SK-N-SH (cell line): ENCODE results near the gene STARD7. TPM values are rescaled to one million over a fixed set of nuclear protein-coding genes. Genes with fewer than 3 reads are reported as not detected.

Experiments
- CTCF ChIA-PET: fragments of 300-600, 350-600 bp; formaldehyde crosslinking; extraction: SDS; loops from one replicate; lab custom pipeline; 2021; lab: Yijun Ruan, JAX
- POLR2A ChIA-PET: fragments of 350-600 bp; sonication (Branson Sonifier 250); formaldehyde crosslinking; extraction: SDS; loops from one replicate; lab custom pipeline; 2020; ENCODE audit warnings: antibody characterized with exemption, inconsistent platforms; lab: Yijun Ruan, JAX
- DNase-seq: peaks from one replicate; pipeline ENCODE4 v3.0.0; 2012
- H2AFZ ChIP-seq: fragments of 200-600 bp; sonication (generic); 2 replicates; pipeline ENCODE4 v1.8.1; 2016; ENCODE audit warnings: antibody characterized with exemption, mild to moderate bottlenecking, low read depth
- H3F3A ChIP-seq: fragments of 200-600 bp; sonication (generic); replicated peaks from 2 replicates; pipeline ENCODE3; 2016; ENCODE audit warnings: antibody characterized with exemption, mild to moderate bottlenecking; ENCODE audit not compliant: insufficient read depth
- H3K27ac ChIP-seq, 2 experiments: fragments of 200-500 bp in 1 of 2; fragments of 200-600 bp in 1 of 2; sonication (Bioruptor generic) in 1 of 2; sonication (generic), shearing (Covaris generic) in 1 of 2; 2 replicates each; pipeline versions ENCODE4 v1.5.1 to v1.6.1; 2014 to 2016; ENCODE audit warnings: low read depth in 2 of 2, inconsistent platforms in 1 of 2, low read length in 1 of 2, mild to moderate bottlenecking in 1 of 2, mixed read lengths in 1 of 2
- H3K27me3 ChIP-seq: fragments of 200-600 bp; sonication (generic), shearing (Covaris generic); 2 replicates; pipeline ENCODE4 v1.6.1; 2016; ENCODE audit warnings: mixed run types; ENCODE audit not compliant: insufficient read depth
- H3K36me3 ChIP-seq, 2 experiments: fragments of 200-500 bp in 1 of 2; fragments of 200-600 bp in 1 of 2; sonication (Bioruptor generic) in 1 of 2; sonication (generic) in 1 of 2; replicated peaks in 1 of 2; 2 replicates each; pipeline versions ENCODE3 to v1.5.1; 2014 to 2016; ENCODE audit warnings: low read length in 1 of 2, mild to moderate bottlenecking in 1 of 2; ENCODE audit not compliant: insufficient read depth in 2 of 2, control insufficient read depth in 1 of 2
- H3K4me1 ChIP-seq, 2 experiments: fragments of 200-500 bp in 1 of 2; fragments of 200-600 bp in 1 of 2; sonication (Bioruptor generic) in 1 of 2; sonication (generic), shearing (Covaris generic) in 1 of 2; 2 replicates each; pipeline versions ENCODE4 v1.5.1 to v1.6.1; 2014 to 2016; ENCODE audit warnings: low read depth in 1 of 2, low read length in 1 of 2, mixed run types in 1 of 2; ENCODE audit not compliant: insufficient read depth in 2 of 2, control insufficient read depth in 1 of 2
- H3K4me2 ChIP-seq: fragments of 200-600 bp; sonication (generic), shearing (Covaris generic); 2 replicates; pipeline ENCODE4 v1.6.1; 2017; ENCODE audit warnings: mixed run types
- H3K4me3 ChIP-seq, 2 experiments: fragments of 200-500 bp in 1 of 2; fragments of 200-600 bp in 1 of 2; sonication (Bioruptor generic) in 1 of 2; sonication (generic), shearing (Covaris generic) in 1 of 2; 2 replicates each; pipeline versions ENCODE4 v1.5.1 to v1.8.1; 2014 to 2016; ENCODE audit warnings: low read depth in 2 of 2, inconsistent platforms in 1 of 2, low read length in 1 of 2, mild to moderate bottlenecking in 1 of 2, mixed read lengths in 1 of 2, moderate library complexity in 1 of 2
- H3K79me2 ChIP-seq: fragments of 200-600 bp; sonication (generic); 2 replicates; pipeline ENCODE4 v1.8.1; 2017; ENCODE audit warnings: mild to moderate bottlenecking; ENCODE audit not compliant: insufficient read depth
- H3K9ac ChIP-seq: fragments of 200-600 bp; sonication (generic); 2 replicates; pipeline ENCODE4 v1.6.1; 2017; ENCODE audit warnings: mixed run types
- H3K9me2 ChIP-seq: fragments of 200-600 bp; sonication (generic); 2 replicates; pipeline ENCODE4 v1.6.1; 2017; ENCODE audit warnings: mixed run types
- H3K9me3 ChIP-seq: fragments of 200-600 bp; sonication (generic); 2 replicates; pipeline ENCODE4 v1.6.1; 2017; ENCODE audit warnings: mixed run types, mild to moderate bottlenecking, moderate library complexity
- H4K20me1 ChIP-seq: fragments of 200-600 bp; sonication (generic); 2 replicates; pipeline ENCODE4 v1.6.1; 2017; ENCODE audit warnings: mild to moderate bottlenecking, mixed run types; ENCODE audit not compliant: insufficient read depth
- EZH2phosphoT487 ChIP-seq: fragments of 200-600 bp; sonication (generic); IDR thresholded peaks from 2 replicates; pipeline ENCODE4 v1.6.1; 2017; ENCODE audit warnings: low read depth, mixed run types, mild to moderate bottlenecking, antibody characterized with exemption, moderate library complexity, borderline replicate concordance
- GABPA ChIP-seq: IDR thresholded peaks from 2 replicates; pipeline ENCODE4 v1.4.0; 2012; ENCODE audit warnings: low read depth, mild to moderate bottlenecking
- JUND ChIP-seq: IDR thresholded peaks from 2 replicates; pipeline ENCODE4 v1.4.0; 2012
- MXI1 ChIP-seq: IDR thresholded peaks from 2 replicates; pipeline ENCODE4 v1.6.1; 2012; ENCODE audit warnings: mild to moderate bottlenecking, low read depth, low read length, improper control_type of control experiment
- NFIC ChIP-seq: IDR thresholded peaks from 2 replicates; pipeline ENCODE4 v1.4.0; 2012; ENCODE audit warnings: borderline replicate concordance
- POLR2AphosphoS5 ChIP-seq: IDR thresholded peaks from 2 replicates; pipeline ENCODE4 v1.6.1; 2012; ENCODE audit warnings: low read depth, low read length
- RAD21 ChIP-seq: IDR thresholded peaks from 2 replicates; pipeline ENCODE4 v1.6.1; 2012; ENCODE audit warnings: mild to moderate bottlenecking, low read length
- RCOR1 ChIP-seq: fragments of 150-350 bp; IDR thresholded peaks from 2 replicates; pipeline ENCODE4 v1.6.1; 2017; ENCODE audit warnings: antibody characterized with exemption, low read length
- SIN3A ChIP-seq: IDR thresholded peaks from 2 replicates; pipeline ENCODE4 v1.6.1; 2012; ENCODE audit warnings: low read depth, mild to moderate bottlenecking, low read length, moderate library complexity, borderline replicate concordance
- SMC3 ChIP-seq: IDR thresholded peaks from 2 replicates; pipeline ENCODE4 v1.6.1; 2012; ENCODE audit warnings: low read depth, low read length, improper control_type of control experiment
- TCF12 ChIP-seq: IDR thresholded peaks from 2 replicates; pipeline ENCODE4 v1.4.0; 2012
- YY1 ChIP-seq: IDR thresholded peaks from 2 replicates; pipeline ENCODE4 v1.4.0; 2012; ENCODE audit warnings: low read depth, mild to moderate bottlenecking
- WGBS: methylation state at CpG from one replicate; pipeline ENCODE4 v1.1.6; 2017; ENCODE audit warnings: low lambda C conversion rate; 5-methylcytosine and 5-hydroxymethylcytosine counted together
- polyA plus RNA-seq, 3 experiments: library from polyadenylated mRNA; depleted of rRNA; stranded (reverse); fragments of >200 nt; gene quantifications; 2 replicates each; pipeline ENCODE4 v1.2.3, GENCODE V29; 2012
- TF ChIP-seq, protein P1 (sequence below): IDR thresholded peaks from 2 replicates; pipeline ENCODE4 v1.4.0; 2012; ENCODE audit warnings: low read depth, borderline replicate concordance
- TF ChIP-seq, protein P2 (sequence below): fragments of 150-350 bp; IDR thresholded peaks from 2 replicates; pipeline ENCODE4 v1.6.1; 2016; ENCODE audit warnings: mild to moderate bottlenecking, low read depth, low read length
- TF ChIP-seq, protein P3 (sequence below): fragments of 150-350 bp; IDR thresholded peaks from 2 replicates; pipeline ENCODE4 v1.6.1; 2017; ENCODE audit warnings: antibody characterized with exemption, low read length, low read depth, borderline replicate concordance

STARD7 gene
- polyA plus RNA-seq, 1 of the 3 experiments (the other 2 are of a cell fraction), result 36.1 TPM

DNA sequence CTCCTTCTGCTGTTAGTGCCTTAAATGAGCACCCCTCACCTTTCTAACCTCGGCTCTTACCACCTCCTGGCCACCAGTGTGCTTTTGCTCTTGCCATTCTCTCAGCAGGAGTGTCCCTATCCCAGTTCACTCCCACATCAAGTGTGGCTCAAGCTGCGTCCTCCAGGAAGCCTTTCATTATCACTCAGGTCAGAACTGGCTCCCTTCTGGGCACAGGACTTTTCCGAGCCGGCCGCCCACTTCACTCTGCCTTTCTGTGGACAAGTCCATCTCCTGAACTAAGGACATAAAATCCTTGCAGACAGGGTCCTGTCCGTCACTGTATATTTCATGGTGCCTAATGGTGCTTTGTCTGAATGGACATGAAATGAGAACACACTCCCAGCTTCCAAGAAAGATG, 41.6 kb upstream of the STARD7 start (continued):
- TF ChIP-seq, protein P1, sequence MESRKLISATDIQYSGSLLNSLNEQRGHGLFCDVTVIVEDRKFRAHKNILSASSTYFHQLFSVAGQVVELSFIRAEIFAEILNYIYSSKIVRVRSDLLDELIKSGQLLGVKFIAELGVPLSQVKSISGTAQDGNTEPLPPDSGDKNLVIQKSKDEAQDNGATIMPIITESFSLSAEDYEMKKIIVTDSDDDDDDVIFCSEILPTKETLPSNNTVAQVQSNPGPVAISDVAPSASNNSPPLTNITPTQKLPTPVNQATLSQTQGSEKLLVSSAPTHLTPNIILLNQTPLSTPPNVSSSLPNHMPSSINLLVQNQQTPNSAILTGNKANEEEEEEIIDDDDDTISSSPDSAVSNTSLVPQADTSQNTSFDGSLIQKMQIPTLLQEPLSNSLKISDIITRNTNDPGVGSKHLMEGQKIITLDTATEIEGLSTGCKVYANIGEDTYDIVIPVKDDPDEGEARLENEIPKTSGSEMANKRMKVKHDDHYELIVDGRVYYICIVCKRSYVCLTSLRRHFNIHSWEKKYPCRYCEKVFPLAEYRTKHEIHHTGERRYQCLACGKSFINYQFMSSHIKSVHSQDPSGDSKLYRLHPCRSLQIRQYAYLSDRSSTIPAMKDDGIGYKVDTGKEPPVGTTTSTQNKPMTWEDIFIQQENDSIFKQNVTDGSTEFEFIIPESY, result no peak
- TF ChIP-seq, all 33 proteins: peak for 0

DNA sequence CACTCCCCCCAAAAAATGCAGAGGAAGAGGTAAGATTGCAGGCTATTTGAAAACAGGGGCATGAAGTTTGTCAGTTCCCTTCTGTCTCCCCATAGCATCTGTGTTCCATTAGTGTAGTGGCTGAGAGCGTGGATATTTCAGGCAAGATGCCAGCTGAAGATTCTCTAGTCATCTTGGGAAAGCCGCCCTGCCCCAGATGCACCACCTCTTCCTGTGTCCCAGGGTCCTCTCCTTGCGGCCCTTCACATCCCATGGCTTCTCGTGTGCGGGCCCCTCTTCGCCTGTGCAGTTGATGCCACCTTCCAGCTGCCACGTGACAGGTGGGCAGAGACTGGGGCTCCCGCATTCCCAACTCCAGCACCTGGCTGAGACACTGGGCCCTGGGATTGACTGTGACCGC, 41.0 kb upstream of the STARD7 start:
- no peak overlapping the region for H2AFZ ChIP-seq
- H4K20me1 ChIP-seq, result no peaks in the 10 kb centered on the region
- peak overlapping the region; percentile 16; the same call in 1 of the 2 replicates for H3K4me2 ChIP-seq
- ChIA-PET CTCF (interaction anchor here (1.4 to 1.8 kb wide), 2 partner anchors 11 to 16 kb away, joined by 4 to 7 read pairs; no protein-coding TSS in a partner anchor), POLR2A (interaction anchor here (1.1 kb wide), 1 partner anchor 147 kb away, joined by 4 read pairs; no protein-coding TSS in a partner anchor)
- H3K4me3 ChIP-seq, result no peak overlapping the region
- peak; percentile 65 for DNase-seq
- no peaks in the 10 kb centered on the region for H3K27me3 ChIP-seq
- peaks cover 27% of the 10 kb centered on the region for H3F3A ChIP-seq
- peaks cover 21 to 22% of the 10 kb centered on the region in 2 experiments; a peak in 3 of 4 replicates for H3K4me1 ChIP-seq
- H3K27ac ChIP-seq, result peak overlapping the region; percentile 71 to 80; a peak in 3 of 4 replicates
- peaks cover 16 to 24% of the 10 kb centered on the region in 2 experiments for H3K36me3 ChIP-seq
- WGBS, result 52% methylated on average over 7 of the region's 9 CpGs
- H3K9me3 ChIP-seq, result no peaks in the 10 kb centered on the region
- no peaks in the 10 kb centered on the region for H3K9me2 ChIP-seq
- TF ChIP-seq NFIC (peak; percentile 69), POLR2AphosphoS5 (peak; percentile 81), SIN3A (no peak), RAD21 (no peak), JUND (no peak), MXI1 (0 out of 2 replicates have a peak, but pooled peaks have one; percentile 46), SMC3 (no peak), EZH2phosphoT487 (no peak), YY1 (no peak), GABPA (no peak; the same call in 1 of the 2 replicates), RCOR1 (0 out of 2 replicates have a peak, but pooled peaks have one; percentile 36), TCF12 (peak; percentile 94)
- TF ChIP-seq, protein P2, sequence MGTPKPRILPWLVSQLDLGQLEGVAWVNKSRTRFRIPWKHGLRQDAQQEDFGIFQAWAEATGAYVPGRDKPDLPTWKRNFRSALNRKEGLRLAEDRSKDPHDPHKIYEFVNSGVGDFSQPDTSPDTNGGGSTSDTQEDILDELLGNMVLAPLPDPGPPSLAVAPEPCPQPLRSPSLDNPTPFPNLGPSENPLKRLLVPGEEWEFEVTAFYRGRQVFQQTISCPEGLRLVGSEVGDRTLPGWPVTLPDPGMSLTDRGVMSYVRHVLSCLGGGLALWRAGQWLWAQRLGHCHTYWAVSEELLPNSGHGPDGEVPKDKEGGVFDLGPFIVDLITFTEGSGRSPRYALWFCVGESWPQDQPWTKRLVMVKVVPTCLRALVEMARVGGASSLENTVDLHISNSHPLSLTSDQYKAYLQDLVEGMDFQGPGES, result no peak
- TF ChIP-seq, protein P3, sequence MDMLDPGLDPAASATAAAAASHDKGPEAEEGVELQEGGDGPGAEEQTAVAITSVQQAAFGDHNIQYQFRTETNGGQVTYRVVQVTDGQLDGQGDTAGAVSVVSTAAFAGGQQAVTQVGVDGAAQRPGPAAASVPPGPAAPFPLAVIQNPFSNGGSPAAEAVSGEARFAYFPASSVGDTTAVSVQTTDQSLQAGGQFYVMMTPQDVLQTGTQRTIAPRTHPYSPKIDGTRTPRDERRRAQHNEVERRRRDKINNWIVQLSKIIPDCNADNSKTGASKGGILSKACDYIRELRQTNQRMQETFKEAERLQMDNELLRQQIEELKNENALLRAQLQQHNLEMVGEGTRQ, result no peak
- TF ChIP-seq, all 33 proteins: peak for 5
- H3K79me2 ChIP-seq, result peaks cover 16% of the 10 kb centered on the region; the same call in 1 of the 2 replicates
- H3K9ac ChIP-seq, result no peak overlapping the region
